NCI-H2196 (cell line): ENCODE results near the gene KCNQ1.

Source experiments
- DNase-seq: peaks from one replicate; lab custom pipeline; 2025; ENCODE audit not compliant: unreplicated experiment; lab: John Stamatoyannopoulos, UW

The KCNQ1 gene

DNA sequence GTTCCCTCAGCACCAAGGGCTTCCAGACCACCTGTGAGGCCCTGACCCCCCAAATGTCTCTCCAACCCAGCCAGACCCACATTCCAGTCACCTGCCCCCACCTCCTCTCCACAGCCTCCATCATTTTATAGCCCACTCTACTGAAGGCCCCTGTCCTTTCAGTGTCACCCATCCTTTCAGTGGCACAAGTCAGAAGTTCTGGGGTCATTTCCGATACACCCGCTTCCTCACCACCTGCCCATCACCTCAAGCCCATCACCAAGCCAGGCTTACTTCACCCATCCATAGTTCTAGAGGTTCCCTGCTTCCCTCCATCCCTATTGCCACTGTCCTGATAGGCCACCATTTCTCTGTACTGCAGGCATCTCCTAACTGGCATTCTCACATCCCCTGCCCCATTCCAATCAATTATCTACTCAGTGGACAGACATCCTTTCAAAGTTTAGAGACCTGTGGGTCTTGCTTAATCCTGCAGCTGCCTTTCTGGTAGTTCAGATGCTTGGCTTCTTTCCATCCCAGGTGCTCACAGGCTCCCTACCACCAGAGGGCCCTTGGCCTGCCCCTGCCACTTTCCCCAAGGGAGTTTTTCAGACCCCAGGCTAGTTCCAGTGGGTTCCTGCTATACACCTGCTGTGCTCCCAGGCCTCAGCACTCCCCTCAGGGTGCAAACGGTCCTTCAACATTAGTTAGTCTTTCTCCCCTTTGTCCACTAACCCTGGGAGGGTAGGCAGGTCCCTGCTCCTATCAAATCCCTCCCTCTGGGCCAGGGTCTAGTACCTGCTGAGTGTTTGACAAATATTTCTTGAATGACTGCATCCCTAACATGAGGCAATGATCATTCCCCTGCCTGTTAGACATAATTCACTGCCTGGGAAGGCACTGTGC is 247.4 kb downstream of the KCNQ1 start:
- DNase-seq: peak; percentile 40

DNA sequence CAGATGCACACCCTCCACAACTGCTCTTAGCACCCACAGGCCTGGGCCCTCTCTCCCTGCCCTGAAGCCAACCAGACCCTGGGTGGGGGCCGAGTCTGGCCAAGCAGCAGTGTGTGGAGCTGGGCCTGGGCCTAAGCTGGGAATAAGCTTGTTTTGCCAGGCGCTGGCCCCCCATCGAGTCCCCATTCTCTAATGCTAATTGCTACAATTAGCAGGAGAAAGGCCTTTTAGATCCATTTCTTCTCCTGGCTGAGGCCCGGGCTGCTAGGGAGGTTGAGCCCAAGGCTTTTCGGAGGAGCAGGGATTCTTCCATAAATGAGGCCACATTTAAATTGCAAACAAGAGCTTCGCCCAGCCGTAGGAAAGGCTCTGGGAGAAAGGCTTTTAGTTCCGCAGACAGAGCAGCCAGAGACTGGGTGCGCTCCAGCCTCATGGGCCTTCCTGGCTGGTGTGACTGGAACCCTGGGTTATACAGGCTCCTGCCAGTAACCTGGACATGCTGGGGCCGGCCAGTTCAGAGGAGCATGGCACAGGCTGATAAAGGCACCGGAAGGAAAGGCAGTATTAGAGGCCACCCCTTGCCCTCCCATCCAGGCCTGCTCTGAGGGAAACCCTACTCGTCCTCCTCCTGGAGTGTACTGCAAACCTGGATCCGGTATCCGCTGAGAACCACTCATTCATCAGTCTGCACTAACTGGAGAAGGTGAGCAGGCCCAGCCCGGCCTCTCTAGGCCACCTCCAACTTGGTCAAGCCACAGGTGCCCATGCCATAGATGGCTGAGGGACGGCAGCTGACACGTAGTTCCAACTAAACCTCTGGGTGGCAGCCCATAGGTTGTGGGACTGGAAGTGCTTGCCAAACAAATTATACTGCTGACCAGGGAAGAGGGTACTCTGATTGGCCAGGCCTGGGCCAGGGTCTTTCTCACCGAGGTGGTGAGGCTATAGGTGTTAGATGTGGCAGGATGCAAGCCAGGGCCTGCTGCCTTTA is 248.8 kb downstream of the KCNQ1 start:
- DNase-seq: no peak

- DNase-seq: no peak
Measured at GRCh38 chr11:2694495-2694894, 249.7 kb downstream of the KCNQ1 start.

DNA sequence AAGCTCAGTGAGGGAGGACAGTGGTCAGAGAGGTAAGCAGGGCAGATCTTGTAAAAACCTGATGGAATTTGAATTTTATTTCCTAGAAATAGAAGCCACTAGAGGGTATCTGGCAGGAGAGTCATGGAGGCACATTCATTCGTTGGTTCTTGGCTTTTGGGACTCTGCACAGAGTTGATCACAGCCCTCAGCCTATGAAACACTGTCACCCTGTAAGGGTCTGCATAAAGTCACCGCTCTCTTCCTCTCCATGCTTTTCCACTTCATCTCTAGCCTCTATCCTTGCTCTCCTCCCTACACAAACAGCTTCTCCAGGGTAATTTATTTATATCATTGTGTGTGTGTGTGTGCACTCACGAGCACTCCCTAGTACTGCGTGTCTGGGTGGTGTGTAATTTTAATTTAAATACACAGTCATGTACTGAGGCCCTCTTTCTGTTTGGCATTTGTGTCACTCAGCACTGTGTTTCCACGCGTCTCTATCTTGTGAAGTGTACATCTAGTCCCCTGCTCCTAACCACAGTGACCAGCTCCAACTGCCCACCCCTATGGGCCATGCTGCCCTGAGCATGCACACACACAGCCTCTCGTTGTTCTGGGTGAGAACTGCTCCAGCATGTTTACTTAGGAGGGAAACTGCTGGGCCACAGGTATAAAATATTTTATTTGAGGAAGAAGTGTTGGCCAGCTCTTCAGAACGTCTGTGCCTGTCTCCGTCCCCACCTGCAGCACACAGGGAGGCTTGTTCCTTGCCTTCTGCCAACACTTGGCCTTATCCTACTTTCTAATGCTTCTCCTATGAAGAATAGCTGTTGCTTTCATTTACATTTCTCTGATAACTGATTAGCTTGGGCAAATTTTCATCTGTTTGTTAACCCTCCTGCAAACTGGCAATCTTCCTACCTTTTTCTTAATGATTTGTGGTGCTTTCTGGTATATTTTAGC is 250.5 kb downstream of the KCNQ1 start:
- DNase-seq: no peak

DNA sequence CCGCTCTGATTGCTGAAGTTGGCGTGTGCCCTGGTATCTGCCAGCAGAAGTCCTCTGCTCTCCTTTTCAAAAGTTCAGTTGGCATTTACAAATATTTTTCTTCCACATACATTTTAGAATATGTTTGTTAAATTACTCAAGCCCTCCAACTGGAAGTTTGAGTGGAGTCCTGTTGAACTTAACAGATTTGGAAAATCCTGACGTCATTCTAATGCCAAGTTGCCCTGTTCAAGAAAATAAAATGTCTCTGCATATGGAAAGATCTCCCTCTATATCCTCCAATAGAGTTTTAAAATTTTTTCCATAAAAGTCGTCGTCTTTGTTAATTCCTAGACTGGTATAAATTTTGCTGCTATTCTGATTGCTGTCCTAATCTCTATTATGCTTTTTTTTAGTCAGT is 251.6 kb downstream of the KCNQ1 start:
- DNase-seq: no peak

DNA sequence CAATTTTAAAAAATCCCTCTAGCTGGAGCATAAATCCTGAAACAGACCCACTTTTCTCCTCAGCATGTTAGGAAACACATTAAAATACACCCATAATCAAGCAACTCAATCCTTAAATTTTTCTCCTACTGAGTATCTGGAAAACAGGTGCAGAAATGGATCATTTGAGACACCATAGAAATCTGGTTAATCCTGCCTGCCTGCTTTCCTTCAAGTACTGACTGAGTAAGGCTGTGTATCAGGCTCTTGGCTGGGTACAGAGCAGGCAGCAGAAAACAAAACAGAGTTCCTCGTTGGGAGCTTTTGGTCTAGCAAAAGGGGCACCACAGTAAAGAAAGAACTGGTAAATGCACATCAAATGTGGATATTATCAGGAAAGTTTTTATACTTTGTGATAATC is 253.1 kb downstream of the KCNQ1 start:
- DNase-seq: no peak

DNA sequence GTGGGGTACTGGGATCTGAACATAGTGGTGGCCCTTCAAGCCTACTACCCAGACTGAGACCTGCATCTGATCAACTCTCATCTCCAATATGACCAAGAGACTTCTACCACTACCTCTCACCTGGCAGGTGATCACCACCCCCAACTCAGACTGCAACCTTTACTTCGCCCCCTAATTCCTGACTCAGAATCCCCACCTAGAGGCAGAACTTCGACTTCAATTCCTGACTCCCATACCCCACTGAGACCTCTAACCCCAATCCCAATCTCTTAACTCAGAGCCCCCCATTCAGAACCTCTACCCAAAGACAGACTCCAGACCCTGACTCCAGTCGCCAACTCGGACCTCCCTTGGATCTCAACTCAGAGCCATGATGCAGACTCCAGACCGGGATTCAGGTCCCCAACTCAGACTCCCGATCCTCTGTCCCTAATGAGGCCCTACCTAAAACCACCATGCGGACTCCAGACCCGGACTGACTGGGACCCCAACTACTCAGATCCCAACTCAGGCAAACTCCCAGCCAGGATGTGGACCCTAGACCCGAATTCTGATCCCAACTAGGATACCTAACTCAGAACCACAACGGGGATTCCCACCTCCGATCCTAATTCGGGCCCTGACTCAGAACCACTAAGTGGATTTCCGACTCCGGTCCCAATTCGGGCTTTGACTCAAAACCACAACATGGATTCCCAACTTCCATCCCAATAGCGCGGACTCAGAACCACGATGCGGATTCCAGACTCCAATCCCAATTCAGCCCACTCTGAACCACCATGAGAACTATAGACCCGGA is 253.8 kb downstream of the KCNQ1 start:
- DNase-seq: no peak

DNA sequence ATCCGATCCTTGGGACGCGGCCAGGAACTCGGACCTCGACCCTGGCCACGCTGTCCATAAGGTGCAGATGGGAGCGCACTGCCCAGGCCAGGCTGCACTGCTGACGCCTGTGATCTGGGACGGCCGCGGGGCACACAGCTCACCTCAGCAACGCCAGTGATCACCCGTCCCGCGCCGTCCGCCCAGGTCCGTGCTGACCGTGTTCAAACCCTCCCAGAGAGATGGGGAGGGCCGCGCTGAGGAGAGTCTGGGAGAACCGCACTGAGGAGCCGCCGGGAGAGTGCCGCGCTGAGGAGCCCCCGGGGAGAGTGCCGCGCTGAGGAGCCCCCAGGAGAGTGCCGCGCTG is 254.3 kb downstream of the KCNQ1 start:
- no peak for DNase-seq

GRCh38 chr11:2699531-2700414 is 255.0 kb downstream of the KCNQ1 start, which contains the start of gene KCNQ1OT1:
TSS of gene KCNQ1OT1 (minus strand) at chr11:2699994.
- DNase-seq: peak; percentile 79

DNA sequence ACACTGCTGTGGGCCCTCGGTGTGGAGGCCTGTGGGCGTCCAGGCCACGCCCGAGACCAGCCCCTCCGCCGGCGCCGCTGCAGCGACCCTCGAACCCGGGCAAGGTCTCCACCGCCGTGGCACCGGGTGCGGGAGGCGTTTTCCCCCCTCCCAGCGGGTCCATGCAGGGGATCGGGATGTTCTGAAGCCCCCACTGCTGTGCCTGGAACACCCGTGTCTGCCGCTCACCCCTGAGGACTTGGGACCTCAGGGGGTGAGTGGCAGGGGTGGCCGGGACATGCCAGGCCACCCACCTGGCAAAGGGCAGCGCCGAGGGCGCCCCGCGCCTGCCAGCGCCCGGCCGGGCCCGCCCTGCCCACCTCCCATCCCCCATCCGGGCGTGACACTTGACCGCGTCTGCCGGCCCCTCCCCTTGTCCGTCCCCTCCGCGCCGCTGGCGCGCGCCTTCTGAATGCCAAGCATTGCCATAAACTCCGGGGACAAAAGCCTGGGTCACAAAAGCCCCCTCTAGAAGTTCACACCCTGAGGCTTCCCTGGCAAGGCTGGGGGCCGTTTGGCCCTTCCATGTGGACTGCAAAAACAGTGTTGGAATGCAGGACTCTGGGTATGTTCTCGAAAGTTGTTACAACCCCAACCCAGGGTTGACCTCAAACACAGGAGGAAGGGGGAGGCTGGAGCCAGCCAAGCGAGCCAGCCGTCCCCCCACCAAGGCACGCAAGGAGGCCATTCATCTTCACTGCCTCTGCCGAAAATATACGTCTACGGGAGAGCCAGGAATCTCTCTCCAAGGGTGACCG is 255.8 kb downstream of the KCNQ1 start:
- DNase-seq: peak; percentile 64

DNA sequence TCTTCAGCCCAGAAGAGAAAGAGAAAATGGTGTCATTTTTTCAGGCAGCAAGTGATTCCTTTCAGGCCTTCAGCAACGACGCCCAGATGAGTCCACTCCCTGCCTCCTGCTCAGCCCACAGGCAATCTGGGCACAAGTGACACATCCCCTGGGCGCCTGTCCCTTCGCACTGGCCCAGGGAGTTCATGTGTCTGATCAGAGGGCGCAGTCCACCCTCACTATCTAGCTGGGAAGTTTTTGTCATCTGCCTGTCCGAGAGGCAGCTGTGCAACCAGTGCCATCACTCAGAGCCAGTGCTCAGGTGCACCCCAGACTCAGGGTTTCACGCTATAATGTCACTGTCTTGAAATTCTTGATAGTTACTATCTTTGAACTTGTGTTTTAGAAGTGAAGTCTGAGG is 256.4 kb downstream of the KCNQ1 start:
- DNase-seq: no peak

DNA sequence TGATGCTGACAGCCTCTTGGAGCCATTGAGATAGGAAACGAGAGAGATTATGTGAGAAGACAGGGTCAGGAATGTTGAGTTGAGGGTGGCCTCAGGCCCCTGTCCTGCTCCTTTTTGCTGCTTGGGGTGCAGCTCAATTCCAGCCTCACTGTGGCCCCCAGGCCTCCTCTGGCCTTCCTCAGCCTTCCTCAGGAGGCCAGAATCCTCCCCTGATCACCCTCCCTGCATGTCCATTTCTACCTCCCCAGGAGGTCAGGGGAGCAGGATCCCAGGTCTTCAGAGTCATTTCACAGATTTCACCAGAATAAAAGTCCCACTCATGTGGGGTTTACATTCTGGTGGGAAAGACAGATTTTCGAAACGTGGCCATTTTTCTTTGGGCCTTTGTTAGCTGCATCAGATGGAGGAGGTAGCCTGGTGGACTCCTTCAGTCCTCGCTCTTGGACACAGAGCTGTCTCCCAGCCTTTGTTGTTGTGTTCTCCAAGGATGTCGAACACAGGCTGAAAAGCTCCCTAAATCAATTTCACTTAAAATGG is 257.2 kb downstream of the KCNQ1 start:
- DNase-seq: no peak

DNA sequence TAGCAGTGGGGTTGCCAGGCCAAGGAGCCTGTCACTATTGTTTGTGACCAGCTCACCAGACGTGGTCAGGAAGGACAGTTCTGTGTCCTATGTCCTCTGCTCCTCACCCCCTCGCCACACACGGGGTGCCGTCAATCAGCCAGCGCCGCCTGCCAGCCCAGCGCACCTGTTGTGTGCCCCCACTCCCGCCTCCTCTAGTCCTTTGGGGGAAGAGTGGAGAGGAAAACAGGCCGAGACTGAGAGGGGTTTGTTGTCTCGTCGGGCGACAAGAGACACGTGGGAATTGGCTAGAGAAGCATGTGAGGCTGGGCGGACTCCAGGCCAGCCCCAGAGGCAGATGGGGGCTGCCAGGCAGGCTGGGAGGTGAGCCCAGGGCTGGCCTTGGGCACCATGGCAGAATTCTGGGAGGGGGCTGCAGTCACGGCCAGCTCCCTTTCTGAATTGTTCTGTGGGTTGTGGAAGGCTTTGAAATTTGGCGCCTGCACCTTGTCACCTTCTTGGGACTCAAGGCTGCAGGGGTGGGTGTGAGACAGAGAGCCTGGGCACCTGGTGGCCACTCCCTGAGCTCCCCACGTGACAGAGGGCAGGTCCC is 258.1 kb downstream of the KCNQ1 start:
- no peak for DNase-seq

- no peak for DNase-seq
Measured at GRCh38 chr11:2703363-2704141, 258.7 kb downstream of the KCNQ1 start.

GRCh38 chr11:2704356-2704755 is 259.5 kb downstream of the KCNQ1 start:
- DNase-seq: no peak

DNA sequence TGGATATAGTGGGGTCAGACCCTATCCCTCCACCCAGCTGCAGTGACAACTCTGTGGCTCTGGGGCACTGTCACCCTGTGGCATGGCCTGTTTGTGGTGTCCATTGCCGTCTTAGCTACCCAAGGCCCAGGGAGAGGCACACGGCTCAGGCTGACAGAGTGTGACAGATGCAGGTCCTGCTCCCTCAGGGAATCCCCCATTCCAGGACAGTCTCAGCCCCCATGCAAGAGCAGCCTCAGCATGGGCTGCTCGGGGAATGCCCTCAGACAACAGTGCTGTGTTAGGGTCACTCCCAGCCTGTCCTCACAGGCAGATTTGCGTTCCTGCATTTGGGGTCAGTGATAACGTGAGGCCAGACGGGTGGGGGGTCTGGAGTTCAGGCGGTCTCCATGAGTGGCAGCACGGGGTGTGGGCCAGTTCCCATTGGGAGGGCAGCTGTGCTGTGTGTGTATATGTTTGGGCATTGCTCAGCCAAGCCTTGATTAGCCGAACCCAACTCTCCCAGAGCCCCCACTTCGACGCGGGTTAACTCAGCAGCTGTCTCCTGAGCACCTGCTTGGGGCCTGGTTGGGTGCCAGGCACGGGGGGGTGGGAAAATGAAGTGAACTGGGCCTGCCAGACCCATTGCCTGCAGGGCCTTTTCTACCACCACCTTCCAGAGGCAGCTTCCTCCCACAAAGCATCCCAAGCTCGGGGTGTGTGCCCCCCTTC is 260.2 kb downstream of the KCNQ1 start:
- peak; percentile 23 for DNase-seq
